SIG-M5 treated with dmso at 0.1 percent for 504 hours (cell line): ENCODE results near the gene TMEM82.

Experiments
- DNase-seq: peaks from one replicate; lab custom pipeline; 2025; ENCODE audit not compliant: unreplicated experiment; lab: John Stamatoyannopoulos, UW

TMEM82 gene

DNA sequence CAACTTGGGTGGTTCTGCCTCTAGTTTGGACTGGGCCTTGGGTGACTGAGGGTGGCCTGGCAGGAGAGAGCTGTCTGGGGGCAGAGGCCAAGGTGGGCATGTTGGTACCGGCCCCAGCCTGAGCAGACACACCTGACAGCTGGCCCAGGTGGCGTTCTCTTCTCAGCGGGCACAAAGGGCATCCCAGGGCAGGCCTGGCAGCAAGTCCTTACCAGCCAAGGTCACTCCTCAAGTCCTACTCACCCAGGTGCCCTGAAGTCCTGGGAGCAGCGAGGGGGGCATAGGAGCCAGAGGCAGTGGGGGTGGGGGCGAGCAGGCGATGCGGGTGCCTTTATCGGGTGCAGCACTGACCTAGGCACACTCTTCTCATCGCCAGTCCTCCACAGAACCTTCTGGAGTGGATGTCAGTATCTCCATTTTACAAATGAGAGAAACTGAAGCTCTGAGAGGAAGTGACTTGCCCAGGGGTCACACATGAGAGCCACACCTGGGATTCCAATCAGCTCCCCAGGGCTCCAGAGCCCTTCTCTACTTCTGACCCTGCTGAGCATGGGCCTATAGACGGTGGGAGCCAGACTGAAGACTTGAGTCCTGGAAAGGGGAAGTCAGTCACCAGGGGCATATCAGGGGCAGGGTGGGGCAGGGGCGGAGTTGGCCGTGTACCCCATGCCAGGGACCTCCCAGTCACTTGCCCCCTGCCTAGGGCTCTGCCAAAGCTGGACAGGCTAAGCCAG lies 6.8 kb upstream of the TMEM82 start:
- DNase-seq, result peak; percentile 12

DNA sequence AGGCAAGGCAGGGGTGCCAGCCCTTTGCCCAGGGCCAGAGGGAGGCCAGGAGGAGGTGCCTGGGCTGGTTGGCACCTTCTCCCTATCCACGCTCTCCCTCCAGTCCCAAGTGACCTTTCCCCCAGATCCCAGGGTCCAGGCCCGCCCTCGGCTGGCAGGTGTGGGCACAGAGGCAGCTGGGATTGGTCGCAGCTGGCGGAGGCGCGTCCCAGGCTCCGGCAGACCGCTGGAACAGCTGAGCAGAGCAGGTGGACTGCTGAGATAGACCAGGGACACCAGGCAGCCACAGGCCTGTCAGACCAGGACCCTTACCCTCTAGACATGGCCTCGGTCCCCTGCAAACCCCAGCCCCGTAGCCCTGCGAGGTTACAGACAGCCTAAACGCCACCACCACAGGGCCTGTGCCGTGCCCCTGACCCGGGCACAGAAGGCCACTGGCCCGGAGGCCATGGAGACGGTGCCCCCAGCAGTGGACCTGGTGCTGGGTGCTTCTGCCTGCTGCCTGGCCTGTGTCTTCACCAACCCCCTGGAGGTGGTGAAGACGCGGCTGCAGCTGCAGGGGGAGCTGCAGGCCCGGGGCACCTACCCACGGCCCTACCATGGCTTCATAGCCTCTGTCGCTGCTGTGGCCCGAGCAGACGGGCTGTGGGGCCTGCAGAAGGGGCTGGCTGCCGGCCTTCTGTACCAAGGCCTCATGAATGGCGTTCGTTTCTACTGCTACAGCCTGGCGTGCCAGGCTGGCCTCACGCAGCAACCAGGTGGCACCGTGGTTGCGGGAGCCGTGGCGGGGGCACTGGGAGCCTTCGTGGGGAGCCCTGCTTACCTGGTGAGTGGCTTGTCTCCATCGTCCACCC lies 6.0 kb upstream of the TMEM82 start, which contains the start of gene SLC25A34:
TSS of gene SLC25A34 (plus strand) at position 221 of the 854 bp plus-strand sequence. CDS start at position 449, 228 bp downstream.
- no peak for DNase-seq

DNA sequence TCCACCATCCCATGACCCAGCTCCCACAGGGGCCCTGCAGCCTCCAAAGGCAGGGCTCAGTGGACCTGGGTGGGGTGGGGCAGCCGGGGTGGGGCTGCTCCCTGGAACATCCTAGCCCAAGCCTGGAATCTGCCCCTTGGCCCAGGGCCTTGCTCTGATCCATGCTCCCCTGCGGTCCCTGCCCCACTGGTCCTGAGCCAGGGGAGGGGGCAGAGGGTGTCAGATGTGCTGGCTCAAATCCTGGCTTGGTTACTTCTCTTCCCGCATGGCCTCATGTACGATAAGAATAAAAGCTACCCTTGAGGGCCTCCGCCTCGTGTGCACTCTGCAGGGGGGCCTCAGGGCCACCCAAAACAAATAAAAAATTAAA lies 5.4 kb upstream of the TMEM82 start:
- no peak for DNase-seq

DNA sequence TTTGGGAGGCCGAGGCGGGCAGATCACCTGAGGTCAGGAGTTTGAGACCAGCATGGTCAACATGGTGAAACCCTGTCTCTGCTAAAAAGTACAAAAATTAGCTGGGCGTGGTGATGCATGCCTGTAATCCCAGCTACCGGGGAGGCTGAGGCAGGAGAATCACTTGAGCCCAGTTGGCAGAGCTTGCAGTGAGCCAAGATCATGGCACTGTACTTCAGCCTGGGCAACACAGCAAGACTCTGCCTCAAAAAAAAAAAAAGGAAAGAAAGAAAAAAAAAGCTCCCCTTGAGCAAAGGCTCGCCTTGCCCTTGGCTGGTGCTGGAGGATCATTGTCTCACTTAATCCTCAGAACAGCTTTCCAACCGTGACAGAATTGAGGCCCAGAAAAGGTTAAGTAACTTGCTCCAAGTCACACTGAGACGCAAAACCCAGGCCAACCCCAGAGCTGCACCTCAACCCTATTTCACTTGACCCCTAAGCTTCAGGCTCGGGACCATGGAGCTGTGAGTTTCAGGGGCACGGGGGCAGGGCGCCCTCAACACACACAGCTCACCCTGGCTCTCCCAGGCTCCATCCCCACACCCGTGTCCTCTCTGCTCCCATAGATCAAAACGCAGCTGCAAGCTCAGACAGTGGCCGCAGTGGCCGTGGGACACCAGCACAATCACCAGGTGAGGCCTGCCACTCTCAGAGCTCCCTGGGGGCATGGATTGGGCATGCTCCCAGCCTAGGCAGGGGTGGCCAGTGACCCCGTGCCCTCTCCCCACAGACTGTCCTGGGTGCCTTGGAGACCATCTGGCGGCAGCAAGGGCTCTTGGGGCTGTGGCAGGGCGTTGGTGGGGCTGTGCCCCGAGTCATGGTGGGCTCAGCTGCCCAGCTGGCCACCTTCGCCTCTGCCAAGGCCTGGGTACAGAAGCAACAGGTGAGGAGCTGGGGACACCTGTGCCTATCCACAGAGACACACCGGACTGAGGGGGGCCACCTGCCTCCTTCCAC lies 4.7 kb upstream of the TMEM82 start:
- DNase-seq, result no peak

DNA sequence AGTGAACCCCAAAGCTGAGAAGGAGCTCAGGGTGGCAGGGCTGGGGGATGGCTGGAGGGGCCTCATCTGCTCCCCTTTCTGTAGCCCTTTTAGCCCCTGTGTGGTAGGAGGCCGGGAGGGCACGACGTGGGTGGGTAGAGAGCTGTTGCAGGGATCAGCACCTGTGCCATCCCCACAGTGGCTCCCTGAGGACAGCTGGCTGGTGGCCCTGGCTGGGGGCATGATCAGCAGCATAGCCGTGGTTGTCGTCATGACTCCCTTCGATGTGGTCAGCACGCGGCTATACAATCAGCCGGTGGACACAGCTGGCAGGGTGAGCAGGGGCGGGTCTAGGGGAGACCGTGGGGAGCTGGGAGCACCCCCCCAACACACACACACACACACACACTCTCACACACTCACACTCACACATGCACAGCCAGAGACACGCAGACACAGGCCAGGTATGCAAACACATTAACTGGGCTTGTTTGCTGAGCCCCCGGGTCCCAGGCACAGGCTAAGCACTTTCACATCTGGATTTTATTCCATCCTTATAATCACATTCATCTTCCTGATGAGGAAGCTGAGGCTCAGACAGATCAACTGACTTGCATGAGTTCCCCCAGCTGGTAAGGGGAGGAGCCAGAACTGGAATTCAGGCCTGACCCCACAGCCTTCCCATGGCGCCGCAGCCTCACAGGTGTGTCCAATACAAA lies 3.7 kb upstream of the TMEM82 start:
- no peak for DNase-seq

DNA sequence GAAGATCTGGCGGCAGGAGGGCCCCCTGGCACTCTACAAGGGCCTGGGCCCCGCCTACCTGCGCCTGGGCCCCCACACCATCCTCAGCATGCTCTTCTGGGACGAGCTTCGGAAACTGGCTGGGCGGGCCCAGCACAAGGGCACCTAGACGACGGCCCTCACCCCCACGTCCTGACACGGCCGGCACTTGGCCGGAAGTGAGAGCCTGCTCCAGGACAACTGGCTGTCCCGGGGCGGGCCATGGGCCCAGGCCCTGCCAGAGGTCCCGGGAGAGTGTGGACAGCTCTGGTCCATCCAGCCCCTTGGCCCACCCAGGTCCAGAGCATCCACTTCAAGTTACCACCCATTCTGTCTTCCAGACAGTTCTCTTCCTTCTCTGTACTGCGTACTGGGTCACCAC lies 3.0 kb upstream of the TMEM82 start:
- DNase-seq, result no peak

DNA sequence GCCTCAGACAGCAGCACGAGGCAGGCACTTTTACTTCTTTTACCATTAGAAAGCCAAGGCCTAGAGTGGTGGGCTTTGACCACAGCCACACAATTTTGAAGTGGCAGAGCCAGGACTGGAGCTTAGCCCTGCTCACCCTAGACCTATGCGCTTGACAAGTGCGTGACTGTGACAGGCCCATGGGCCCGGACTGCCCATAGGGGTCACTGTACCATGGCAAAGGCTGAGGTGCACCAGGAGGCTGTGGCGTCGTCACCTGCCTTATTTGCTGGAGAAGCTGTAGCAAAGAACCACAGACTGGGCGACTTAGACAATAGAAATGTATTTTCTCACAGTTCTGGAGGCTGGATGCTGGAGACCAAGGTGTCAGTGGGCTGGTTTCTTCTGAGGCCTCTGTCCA lies 2.6 kb upstream of the TMEM82 start:
- no peak for DNase-seq

DNA sequence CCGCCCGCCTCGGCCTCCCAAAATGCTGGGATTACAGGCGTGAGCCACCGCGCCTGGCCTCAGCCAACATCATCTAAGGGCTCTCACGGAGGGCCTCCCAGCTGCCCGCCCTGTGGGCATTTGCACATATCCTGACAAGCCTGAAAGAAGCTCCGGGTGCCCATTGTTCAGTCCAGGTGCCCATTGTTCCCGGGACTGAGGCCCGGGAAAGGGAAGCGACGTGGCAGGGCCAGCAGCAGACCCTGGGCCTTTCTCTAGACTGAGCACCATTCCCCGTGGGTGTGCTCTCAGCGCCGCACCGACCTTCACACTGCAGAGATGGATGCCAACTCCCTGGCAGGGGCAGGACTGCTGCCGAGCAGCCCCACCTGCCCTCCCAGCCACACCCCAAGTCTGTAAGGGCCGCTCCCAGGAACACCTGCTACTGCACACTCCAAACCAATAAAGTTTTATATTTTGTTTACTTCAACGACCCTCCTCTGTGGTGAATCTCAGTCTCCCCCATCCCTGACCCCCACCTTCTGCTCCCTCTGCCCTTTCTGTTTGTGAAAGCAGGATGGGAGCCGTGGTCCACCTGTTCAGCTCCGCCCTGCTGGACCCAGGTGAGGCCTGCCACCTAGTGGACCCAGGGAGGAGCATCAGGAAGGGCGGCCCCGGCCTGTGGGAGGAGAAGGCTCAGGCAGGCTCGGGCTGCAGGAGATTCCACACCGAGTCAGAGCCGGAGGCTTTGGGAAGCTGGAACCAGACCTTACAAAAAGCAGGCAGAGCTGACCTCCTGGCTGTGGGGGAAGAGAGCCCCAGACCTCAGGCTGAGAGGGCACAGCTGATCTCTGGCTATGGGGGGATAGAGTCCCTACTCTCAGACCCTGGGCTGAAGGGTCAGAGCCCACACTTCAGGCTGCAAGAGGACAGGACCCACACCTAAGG lies 1.1 kb upstream of the TMEM82 start:
- peak; percentile 49 for DNase-seq

DNA sequence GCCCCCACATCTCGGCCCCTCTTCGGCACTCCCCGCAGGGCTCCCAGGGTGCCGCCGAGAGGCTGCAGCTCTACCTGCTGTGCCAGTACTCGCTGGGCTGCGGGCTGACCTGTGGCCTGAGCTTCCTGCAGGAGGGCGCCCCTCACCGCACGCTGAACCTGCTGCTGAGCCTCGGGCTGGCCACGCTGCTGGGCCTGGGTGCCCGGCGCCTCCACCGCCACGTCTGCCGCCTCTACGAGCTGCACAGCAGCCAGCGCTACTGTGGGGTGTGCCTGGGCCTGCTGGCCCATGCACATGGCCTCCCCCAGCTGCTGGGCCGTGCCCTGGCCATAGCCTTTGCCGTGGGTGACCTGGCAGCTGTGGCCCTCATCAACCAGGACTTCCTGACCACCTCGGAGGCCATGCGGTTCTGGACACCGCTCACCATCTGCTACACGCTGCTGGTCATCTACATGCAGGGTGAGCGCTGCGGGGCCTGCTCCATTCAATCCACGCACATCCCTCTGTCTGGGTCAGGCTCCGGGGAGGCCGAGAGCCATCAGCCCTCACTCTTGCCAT lies 1.9 kb downstream of the TMEM82 start:
- DNase-seq, result no peak

DNA sequence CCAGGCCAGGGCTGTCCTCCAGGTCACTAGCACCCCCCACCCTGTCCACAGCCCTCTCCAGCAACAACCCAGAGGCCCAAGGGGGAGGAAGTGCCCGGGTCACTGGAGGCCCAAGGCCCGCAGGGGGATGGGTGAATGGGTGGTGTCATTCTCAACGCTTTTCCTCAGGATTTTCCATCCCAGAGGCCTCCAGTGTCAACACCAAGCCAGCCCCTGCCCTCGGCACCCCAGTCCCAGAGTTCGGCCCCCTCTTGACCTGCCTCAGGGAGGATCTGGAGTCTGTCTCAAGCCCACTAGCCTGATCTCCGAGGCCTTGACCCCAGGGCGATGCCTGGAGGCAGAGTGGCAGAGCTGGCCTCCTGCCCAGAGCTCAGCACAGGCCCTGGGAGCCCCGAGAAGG lies 5.1 kb downstream of the TMEM82 start:
- no peak for DNase-seq

DNA sequence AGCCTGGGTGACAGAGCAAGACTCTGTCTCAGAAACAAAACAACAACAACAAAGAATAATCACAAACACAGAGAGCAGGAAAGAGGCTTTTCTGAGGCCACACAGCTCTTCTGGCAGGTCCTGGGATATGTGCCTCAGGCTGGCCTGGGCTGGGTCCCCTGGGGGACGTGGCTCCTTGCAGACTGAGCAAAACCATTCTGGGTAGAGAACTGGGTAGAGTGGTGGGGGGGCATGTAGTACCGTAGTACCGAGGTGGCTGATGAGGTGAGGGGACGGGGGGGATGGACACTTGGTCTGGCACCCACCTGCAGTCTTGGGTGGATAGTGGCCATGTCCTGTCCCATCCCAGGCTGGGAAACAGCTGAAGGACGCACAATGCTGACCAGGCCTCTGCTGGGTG lies 6.0 kb downstream of the TMEM82 start:
- no peak for DNase-seq

DNA sequence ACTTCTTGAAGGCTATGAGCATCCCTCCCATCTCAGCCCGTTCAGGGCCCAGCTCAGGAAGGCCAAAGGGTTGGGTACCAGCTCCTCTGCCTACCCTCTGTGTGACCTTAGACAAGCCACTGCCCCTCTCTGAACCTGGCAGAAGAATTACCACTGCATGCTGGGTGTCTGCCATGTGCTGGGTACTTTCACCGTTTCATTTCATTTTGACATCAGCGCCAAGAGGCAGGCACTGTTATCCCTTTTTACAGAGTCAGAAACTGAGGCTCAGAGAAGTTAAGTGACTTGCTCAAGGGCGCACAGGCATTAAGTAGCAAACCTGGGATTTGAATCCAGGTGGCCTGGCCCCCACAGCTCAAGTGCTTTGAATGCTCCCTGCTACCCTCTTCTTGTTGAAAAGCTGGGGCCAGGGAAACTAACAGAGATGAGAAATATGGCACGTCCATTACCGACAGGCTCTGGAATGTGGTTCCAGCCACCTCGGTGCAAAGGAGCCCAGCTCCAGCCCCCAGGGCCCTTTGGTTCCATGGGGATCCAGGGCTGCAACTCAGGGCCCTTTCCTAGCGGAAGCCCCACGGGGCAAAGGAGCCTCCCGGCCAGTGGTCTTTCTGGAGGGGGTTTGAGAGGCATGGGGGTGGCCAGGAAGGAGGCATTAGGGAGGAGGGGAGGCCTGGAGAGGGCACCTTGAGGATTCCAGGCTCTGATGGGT lies 6.5 kb downstream of the TMEM82 start:
- no peak for DNase-seq

DNA sequence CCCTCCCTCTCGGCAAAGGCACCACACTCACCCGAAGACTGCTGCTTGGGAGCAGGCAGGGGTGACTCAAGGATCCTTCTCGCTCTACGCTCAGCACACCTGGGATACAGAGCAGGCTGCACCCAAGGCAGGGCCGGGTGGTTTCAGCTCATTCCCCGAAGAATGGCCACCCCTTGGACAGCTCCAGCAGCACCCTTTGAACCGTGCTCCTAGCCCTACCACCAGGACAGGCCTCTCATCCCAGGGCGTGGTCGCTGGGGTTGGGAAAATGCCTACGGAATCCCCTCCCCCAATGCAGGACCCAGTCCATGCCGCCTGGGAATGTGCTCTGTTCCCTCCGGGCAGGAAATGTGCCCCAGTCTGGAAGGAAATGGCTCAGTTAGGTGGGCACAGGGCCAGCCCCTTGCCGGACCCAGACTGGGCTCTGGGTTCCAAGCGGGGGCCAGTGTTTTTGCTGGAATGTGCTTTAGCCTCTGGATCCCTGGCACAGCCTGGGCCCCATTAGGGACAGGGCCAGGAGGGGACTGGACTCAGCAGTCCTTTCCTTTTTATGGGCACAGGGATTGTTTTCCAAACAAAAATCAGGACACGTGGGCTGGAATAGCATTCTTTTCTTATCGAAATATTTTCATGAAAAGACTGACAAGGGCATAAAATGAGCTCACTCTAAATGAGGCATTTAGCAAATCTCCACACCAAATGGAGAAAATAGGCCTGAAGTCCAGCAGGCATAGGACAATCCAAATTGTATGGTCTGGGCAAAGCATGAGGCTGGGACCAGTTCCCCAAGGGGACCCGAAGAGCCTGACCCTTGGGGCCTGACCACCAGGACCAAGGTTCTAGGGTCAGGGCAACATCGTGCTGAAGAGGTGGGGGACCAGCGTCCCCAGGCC lies 7.3 kb downstream of the TMEM82 start:
- no peak for DNase-seq

DNA sequence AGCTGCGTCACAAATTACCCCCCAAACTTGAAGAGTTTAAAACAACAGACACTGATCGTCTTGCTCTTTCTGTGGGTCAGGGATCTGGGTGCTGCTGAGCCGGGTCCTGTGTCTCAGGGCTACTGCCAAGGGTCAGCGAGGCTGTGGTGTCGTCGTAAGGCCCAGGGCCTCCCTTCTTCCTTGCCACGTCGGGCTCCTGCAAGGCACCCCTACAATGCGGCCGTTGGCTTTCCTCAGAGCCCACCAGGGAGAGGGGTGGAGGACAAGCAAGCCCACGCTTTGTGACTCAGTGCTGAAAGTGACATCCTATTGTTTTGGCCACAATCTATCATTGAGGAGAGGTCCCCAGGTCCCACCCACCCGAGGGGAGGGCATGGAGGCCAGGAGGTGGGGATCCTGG lies 8.6 kb downstream of the TMEM82 start:
- no peak for DNase-seq

DNA sequence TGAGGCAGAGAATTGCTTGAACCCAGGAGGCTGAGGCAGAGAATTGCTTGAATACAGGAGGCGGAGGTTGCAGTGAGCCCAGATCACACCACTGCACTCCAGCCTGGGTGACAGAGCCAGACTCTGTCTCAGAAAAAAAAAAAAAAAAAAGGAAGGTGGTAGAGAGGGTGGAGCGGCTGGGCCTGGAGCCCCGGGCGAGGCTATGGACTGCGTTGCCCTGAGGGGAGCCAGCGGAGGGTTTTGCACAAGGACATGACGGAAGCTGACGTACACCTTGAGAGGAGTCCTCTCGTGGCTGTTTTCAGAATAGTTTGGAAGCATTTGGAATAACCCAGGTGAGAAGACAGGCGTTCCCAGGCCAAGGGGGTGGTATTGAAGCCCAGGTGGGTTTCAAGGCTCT lies 9.4 kb downstream of the TMEM82 start:
- no peak for DNase-seq

DNA sequence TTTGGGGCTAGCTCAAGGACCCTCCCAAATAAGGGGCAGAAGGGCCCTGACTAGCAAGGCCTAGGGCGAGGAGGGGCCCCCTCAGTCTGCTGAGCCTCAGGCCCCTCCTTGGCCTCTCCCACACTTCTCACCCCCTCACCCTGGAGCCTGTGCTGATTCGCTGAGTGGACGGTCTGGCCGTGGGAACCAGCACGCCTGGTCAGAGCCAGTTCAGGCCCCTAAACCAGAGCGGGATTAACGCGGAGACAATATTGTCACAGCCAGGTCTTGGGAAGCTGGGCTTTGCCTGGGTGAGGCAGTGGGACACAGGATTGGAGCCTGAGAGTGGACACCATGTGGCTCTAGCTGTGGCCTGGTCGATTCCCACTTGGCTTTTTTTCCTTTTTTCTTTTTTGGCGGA lies 11.5 kb downstream of the TMEM82 start:
- no peak for DNase-seq

DNA sequence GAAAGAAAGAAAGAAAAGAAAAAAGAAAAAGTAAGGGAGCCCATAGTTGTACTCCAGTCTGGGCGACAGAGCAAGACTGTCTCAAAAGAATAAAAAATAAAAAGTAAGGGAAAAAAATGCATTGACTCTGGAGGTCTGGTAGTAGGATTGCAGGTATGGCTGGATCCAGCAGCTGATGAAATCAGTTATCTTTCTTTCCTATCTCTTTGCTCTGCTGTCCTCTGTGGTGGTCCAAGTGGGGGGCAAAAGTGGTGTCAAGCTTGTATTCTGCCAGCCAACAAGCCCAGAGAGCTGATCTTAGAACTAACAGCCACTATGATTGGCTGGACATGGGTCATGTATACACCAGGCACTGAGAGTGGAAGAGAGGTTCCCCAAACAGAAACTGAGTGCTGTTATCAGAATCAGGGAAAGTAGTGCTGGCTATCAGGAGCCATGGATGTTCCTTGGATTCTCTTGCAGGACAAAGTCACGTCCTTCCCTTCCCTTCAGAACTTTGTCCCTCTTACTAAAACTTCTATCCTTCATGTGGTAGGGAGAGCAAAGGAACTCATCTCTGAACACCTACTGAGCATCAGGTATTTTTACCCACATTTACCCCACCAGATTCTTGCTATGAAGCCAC lies 12.8 kb downstream of the TMEM82 start:
- DNase-seq, result no peak
